ENCODE measurements around the gene RAB3A. TPM values are rescaled to one million over a fixed set of nuclear protein-coding genes. Genes with fewer than 3 reads are reported as not detected.

The RAB3A gene
- total RNA-seq, 1 experiment from 2014 or later, result 10.6 TPM

- ChIA-PET RAD21 (ENCODE audit: low non-redundant PET in 1 of 2, low total read pairs in 2 of 2, uncharacterized antibody in 2 of 2, unreplicated experiment in 2 of 2) (interaction anchor here (1.0 to 2.0 kb wide), 5 partner anchors 28 to 143 kb away, joined by 3 to 11 read pairs (median 6); partner anchors contain the start of gene RAB3A (in 1 of the 2)), POLR2A (interaction anchor here (0.5 to 1.0 kb wide), 4 partner anchors 22 to 95 kb away, joined by 3 read pairs; partner anchors contain the start of gene IQCN), CTCF (interaction anchor here (0.7 to 7.0 kb wide), 14 partner anchors 21 to 309 kb away, joined by 3 to 106 read pairs (median 5); partner anchors contain the start of genes IQCN, MPV17L2 and RAB3A)
- BruUV-seq (replicated peaks), result no TSS peak
- Histone ChIP-seq H3K36me3 (ENCODE audit: control insufficient read depth in 1 of 2, insufficient read depth in 2 of 2, low read length in 2 of 2) (no peaks in the 10 kb centered on the region), H3K27me3 (ENCODE audit: insufficient read depth, low read length) (no peaks in the 10 kb centered on the region), H3K9me3 (ENCODE audit: control insufficient read depth in 1 of 2, insufficient read depth in 1 of 2, low read depth in 1 of 2, low read length in 2 of 2) (no peaks in the 10 kb centered on the region), H3K9ac (ENCODE audit: low read length) (no peak overlapping the region), H3K4me1 (ENCODE audit: control insufficient read depth in 1 of 2, insufficient read depth in 2 of 2, low read length in 2 of 2) (peaks cover 0 to 28% of the 10 kb centered on the region in 2 experiments; a peak in 2 of 4 replicates), H4K20me1 (ENCODE audit: insufficient read depth) (no peaks in the 10 kb centered on the region), H3K9me2 (ENCODE audit: insufficient read depth) (no peaks in the 10 kb centered on the region), H3K79me2 (ENCODE audit: insufficient read depth, low read length) (no peaks in the 10 kb centered on the region), H3K4me3 (replicated peaks in 1 of 2; ENCODE audit: low read depth in 1 of 2, low read length in 2 of 2) (no peak overlapping the region), H3K4me2 (ENCODE audit: low read length) (no peak overlapping the region), H3K27ac (ENCODE audit: low read depth, low read length) (no peak overlapping the region), H2AFZ (ENCODE audit: low read depth, low read length, poor library complexity, severe bottlenecking) (no peak overlapping the region)
- ATAC-seq (no peak), DNase-seq (ENCODE audit: low read depth, low spot score) (no peak)
- TF ChIP-seq SP1 (IDR thresholded peaks at IDR 0.05; ENCODE audit: low read depth), result no peak
- no peak for TF ChIP-seq POLR2AphosphoS5 (IDR thresholded peaks at IDR 0.05; ENCODE audit: low read depth, low read length)
- no peak for TF ChIP-seq SRF (IDR thresholded peaks at IDR 0.05; ENCODE audit: low read depth)
- TF ChIP-seq EZH2phosphoT487 (IDR thresholded peaks at IDR 0.05; ENCODE audit: borderline replicate concordance), result no peak
- no peak for TF ChIP-seq RAD21 (IDR thresholded peaks at IDR 0.05; ENCODE audit: low read depth)
- TF ChIP-seq TCF7L2 (IDR thresholded peaks at IDR 0.05; ENCODE audit: borderline replicate concordance, extremely low read depth, insufficient read depth, insufficient read length), result no peak
- no peak for TF ChIP-seq CTCF (IDR thresholded peaks at IDR 0.05 in 2 of 3, conservative IDR thresholded peaks at IDR 0.05 in 1 of 3; ENCODE audit: borderline replicate concordance in 1 of 3, insufficient read depth in 1 of 3, low read depth in 2 of 3, low read length in 2 of 3)
- TF ChIP-seq CBX3 (IDR thresholded peaks at IDR 0.05; ENCODE audit: low read depth), result no peak
- TF ChIP-seq SIN3A (IDR thresholded peaks at IDR 0.05; ENCODE audit: low read depth), result no peak
- TF ChIP-seq JUND (IDR thresholded peaks at IDR 0.05), result no peak
- TF ChIP-seq CEBPB (IDR thresholded peaks at IDR 0.05; ENCODE audit: low read depth), result no peak
- TF ChIP-seq EZH2 (IDR thresholded peaks at IDR 0.05), result no peak
- intact Hi-C loops (cut with micrococcal nuclease), result loop anchor here (1.0 to 10.0 kb wide), 2 partner anchors 245 to 318 kb away; partner anchors contain the start of gene CCDC124
Observed at GRCh38 chr19:18252370-18252717, 48.5 kb upstream of the RAB3A start.
